HG03442 (cell line): ENCODE measurements around the gene GDF3.
"Not testable (repeated sequence)": the region's sequence is repeated elsewhere in the genome, so short reads cannot be mapped to it uniquely, and the experiment has no call there.

ENCODE experiments used
- ATAC-seq: cut with Tn5 transposase; IDR thresholded peaks from one replicate; pipeline ENCODE4 v1.9.1; 2021; ENCODE audit warnings: mild to moderate bottlenecking, moderate library complexity; ENCODE audit not compliant: unreplicated experiment

The GDF3 gene

DNA sequence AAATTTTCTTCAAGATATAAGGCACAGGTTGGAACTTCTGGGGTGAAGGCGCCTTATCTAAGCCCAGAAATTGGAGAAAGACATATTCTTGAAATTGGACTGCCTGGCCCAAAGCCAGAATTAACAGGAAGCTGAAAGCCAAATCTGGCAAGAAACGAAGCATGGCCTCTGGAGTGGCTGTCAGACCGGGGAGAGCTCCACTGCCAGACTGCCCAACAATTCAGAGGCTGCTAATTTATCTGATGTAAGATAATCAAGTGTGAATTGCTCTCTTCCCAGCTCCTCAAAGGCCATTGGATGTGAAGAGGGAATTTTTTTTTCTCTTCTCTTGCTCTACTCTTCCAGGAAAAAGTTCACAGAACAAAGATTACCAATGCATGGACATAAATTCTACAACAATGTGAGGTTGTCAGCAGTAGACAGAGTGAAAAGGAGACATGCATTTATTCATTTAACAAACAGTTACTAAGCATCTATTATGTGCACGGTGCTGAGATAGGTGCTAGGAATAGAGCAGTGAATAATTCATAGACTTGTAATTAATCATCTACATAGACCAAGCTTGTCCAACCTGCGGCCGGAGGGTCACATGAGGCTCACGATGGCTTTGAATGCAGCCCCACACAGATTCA is at the start of gene GDF3:
TSS of gene GDF3 (minus strand) at position 210 of the 632 bp plus-strand sequence. CDS start at position 163, 47 bp downstream.
- no peak for ATAC-seq

GRCh38 chr12:7732993-7733392 is 37.4 kb upstream of the GDF3 start:
- no peak for ATAC-seq

DNA sequence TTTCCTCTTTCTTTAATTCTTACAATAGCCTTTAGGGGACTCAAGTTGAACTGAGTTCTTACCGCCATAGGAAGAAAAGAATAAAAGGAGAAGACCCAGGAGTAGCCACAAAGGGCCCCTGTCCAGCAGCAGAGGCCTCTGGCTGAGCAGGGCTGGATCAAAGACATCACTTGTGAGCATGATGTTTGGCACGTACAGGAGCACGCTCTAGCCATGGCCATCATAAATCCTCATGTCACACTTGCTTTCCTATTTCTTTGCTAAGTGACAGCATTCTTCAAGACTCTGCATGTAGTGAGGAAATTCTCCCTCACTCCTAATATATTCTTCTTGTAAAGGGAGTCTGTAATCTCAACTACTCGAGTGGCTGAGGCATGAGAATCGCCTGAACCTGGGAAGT is 35.9 kb upstream of the GDF3 start:
- ATAC-seq = no peak

GRCh38 chr12:7730984-7731383 is 35.4 kb upstream of the GDF3 start:
- not testable (repeated sequence) for ATAC-seq

DNA sequence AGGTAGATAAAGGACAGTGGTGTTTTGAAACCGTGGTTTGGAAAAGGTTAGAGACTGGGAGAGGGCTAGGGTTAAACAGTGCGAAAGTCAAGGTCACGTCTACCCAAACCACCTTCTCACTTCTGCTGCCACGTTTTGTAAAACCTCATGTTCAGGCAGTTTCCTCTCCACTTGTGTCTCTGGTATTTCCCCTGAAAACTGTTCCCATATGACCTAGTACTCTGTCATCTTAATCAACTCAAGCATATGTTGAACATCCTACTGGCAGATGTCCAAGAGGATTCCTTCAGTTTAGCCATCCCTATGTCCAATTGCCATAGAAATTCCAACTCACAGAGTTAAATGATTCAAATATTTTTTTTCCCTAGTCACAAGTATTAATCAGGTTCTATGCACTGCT is 34.2 kb upstream of the GDF3 start:
- ATAC-seq = no peak

DNA sequence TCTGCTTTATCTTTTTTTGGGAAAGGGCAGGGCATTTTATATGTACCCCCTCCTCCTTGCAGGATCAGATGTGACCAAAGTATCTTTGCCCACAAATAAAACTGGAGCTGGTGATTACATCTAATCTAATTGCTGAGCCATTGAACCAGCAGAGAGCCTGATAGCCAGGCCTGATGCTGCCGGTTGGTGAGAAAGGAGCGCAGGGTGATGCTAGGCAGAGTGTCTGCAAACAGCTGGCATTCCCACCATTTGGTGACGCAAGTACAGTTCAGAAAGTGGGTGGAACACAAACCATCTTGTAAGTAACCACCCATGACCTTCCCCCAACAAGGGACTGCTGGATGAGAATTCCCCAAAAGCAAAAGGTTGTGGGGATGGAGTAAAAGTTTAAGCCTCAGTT is 28.4 kb upstream of the GDF3 start:
- no peak for ATAC-seq

DNA sequence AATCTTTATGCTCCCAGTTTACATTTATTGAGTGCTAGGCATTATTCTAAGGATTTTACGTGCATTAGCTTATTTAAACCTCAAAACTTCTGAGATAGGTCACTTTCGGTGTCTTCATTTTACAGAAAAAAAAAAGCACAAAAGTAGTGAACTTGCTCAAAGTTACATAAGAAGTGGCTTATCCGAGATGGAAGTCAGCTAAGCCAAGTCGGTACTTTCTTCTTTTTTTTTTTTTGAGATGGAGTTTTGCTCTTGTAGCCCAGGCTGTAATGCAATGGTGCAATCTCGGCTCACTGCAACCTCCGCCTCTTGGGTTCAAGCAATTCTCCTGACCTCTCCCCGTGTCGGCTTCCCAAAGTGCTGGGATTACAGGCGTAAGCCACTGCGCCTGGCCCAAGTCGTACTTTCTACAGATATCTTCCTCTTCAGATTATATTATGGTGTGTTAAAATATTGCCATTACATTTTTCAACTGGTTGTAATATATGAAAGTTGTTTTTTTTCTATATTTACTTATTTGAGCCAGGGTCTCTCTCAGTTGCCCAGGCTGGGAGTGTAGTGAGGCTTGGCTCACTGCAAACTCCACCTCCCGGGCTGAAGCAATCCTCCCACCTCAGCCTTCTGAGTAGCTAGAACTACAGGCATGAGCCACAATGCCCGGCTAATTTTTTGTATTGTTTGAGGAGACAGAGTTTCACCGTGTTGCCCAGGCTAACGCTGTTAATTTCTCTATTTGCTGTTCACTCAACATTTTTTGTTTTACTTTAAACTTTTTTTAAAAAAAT is 24.6 kb upstream of the GDF3 start:
- no peak for ATAC-seq

GRCh38 chr12:7716381-7716780 is 20.8 kb upstream of the GDF3 start:
- no peak for ATAC-seq

DNA sequence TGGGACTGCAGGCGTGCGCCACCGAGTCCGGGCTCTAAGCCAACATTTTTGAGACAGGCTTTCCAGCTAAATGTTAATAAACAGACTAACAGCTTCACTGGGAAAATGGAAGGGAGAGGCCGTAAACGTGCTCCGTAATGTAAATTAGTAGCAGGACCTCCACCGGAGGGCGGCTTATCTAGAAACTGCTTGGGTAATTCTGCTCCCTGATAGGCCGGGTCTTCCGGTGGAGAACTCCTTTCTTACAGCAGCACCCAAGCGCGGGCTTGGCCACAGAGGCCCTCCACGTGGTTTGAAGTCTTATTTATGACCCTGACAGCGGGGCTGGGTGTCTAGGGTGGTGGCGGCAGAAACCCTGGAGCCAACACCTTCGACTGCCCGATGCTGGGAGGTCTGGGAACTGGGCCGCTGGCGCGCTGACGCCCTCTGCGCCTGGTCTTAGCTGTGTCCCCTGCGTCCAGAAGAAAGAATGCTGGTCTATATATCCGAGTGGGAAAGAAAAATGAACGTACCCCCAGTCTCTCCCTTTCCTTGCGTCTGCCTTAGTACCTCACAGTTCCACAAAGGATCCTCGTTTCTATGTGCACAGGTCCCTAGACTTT is 17.4 kb upstream of the GDF3 start:
- no peak for ATAC-seq

DNA sequence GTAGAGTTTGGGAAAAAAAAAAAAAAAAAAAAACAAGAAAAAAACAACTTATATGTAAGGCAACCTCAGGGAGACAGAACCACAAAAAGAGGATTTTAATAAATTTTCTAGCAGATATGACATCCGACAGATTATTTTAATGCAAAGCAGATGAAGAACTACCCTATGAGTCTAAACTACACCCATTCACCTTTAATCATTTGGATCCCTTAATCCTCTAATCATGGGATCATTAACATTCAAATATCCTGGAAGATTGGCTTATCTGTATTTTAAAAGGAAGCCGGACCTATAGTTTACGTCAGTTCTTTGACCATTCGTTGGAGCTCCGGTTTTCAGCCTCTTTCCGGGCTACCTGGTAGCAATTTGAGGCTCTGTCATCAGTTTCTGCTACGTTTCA is 15.6 kb upstream of the GDF3 start, which contains the start of gene DPPA3:
TSS of gene DPPA3 (plus strand) at position 301 of the 400 bp plus-strand sequence. CDS start 138 bp downstream, outside the sequence.
- ATAC-seq = no peak

DNA sequence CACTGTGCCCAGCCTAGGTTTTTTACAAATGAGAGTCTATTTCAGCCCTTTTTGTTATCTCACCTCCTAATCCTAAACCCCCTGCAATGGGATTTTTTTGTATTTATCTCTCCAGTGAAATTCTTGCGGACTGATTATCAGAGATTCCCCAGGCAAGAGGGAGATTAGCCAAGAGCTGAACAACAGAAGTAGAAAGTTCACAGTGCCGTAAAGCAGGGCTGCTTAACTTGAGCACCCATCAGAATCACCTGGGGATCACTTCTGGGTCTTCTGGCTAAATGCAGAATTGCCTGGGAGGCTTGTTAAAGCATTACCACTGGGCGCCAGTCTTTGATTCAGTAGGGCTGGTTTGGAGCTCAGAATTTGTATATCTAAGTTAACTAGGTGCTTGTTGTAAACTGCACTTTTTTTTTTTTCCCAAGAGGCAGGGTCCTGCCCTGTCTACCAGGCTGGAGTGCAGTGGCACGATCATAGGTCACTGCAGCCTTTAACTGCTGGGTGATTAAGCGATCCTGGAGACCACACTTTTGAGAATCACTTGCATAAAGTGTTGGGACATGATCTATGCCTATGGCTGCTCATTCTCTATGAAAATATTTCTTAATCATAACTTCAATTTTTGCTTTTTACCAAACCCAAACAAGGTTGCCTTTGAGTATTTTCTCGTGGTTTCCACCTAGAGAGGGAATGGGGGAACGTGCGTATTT is 14.5 kb upstream of the GDF3 start:
- no peak for ATAC-seq

GRCh38 chr12:7705846-7706245 is 10.3 kb upstream of the GDF3 start:
- no peak for ATAC-seq

GRCh38 chr12:7695237-7695560 is 376 bp downstream of the GDF3 start:
- no peak for ATAC-seq

GRCh38 chr12:7694556-7695236 is 879 bp downstream of the GDF3 start:
- ATAC-seq = no peak

- no peak for ATAC-seq
These were observed 1.8 kb downstream of the GDF3 start for GRCh38 chr12:7693793-7694192.

GRCh38 chr12:7681535-7681934 is 14.0 kb downstream of the GDF3 start:
- ATAC-seq = no peak

GRCh38 chr12:7679251-7680045 is 16.1 kb downstream of the GDF3 start:
- no peak for ATAC-seq

DNA sequence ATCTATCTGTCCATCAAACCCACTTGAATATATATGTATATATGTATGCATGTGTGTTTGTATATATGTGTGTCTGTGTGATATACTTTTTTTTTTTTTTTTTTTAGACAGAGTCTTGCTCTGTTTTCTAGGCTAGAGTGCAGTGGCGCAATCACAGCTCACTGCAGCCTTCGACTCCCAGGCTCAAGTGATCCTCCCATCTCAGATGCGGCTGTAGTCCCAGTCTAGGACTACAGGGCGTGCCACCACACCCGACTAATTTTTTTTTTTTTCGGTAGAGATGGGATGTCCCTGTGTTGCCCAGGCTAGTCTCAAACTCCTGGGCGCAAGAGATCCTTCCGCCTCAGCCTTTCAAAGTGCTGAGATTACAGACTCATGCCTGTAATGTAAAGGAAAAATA is 16.8 kb downstream of the GDF3 start:
- no peak for ATAC-seq

DNA sequence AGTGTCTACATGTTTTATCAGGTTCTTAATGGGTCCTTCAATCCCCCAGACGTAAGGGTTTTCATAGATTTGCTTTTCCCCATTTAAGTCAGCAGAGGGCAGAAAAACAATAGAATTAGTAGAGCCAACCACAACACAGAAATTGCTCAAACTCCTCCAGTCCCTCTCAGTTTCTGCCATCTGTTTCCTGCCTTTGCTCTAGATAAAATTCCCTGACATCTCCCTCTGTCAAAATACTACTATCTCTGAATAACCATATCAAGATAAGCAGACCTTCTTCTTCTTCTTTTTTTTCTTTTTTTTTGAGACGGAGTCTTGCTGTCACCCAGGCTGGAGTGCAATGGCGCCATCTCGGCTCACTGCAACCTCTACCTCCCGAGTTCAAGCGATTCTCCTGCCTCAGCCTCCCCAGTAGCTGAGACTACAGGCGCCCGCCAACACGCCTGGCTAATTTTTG is 18.1 kb downstream of the GDF3 start:
- not testable (repeated sequence) for ATAC-seq

DNA sequence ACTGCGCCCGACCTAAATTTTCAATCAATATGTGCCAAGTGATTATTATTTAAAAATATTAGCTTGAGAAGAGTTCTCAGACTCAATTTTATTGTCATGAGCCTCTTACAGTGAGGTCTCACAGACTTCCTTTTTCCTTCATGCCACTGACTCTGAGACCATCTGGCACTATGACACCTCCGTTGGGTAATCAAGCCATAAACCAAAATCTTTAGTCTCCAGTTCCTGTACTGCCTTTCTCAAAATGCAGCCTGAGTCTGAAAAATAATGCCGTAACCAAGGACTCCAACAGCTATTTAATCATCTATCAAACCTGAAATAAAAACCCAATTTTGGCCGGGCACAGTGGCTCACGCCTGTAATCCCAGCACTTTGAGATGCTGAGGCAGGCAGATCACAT is 20.1 kb downstream of the GDF3 start:
- not testable (repeated sequence) for ATAC-seq
